GM19239 (cell line): Measurements from ENCODE around the gene CLSTN2.

Experiments used
- DNase-seq: peaks from one replicate; pipeline ENCODE4 v3.0.0; 2011; ENCODE audit warnings: low spot score; ENCODE audit not compliant: insufficient read length
- FAIRE-seq: peaks from 2 replicates; lab custom pipeline; 2011; peaks lifted over from hg19 to GRCh38; lab: Jason Lieb, UNC

Gene CLSTN2

GRCh38 chr3:140206196-140207040 lies 271.4 kb downstream of the CLSTN2 start:
- DNase-seq (no peak), FAIRE-seq (no peak)

- no peak for DNase-seq
- FAIRE-seq = no peak
Measured at GRCh38 chr3:140207541-140207940, 272.6 kb downstream of the CLSTN2 start.

- FAIRE-seq (peak; percentile 74), DNase-seq (peak; percentile 23)
Measured at GRCh38 chr3:140216249-140216648, 281.3 kb downstream of the CLSTN2 start.

GRCh38 chr3:140219291-140219690 lies 284.3 kb downstream of the CLSTN2 start:
- DNase-seq = no peak
- FAIRE-seq = no peak

GRCh38 chr3:140219923-140220452 lies 285.0 kb downstream of the CLSTN2 start:
- no peak for DNase-seq
- FAIRE-seq = no peak

DNA sequence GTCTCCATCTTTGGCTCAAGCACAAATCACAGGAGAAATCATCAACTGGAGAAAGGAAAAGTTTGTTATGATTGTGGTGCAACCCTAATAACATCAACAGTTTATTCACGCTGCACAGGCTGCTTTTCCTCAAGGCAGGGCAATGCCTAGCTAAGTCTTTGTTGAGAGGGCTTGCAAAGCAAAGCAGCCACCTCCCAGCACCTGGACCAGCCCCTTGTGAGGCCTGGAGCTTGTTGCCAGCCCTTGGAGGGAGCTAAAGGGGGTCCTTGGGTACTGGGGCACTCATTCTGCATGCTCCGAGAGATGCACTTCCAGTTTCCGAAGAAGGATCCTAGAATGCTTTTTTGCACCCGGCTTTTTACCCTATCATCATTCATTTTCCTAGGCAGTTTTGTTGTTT lies 288.2 kb downstream of the CLSTN2 start:
- FAIRE-seq = no peak
- DNase-seq = no peak

DNA sequence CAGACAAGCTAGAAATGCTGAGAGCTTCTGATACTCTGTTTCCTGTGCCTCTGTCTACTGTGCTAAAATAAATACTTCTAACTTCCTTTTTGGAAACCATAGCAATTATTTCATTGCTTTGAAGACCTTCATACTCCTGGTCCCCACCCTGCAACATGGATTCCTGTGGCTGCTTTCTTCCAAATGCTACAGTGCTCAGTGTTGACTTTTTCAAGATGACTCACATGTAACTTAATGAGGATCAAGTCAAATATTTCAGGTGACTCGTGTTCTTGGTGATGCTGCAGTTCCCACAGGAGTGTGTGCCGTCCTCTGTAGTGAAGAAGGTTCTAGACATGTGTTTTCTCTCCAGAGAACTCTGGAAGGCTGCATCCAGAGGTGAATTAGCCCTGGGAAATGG lies 288.6 kb downstream of the CLSTN2 start:
- FAIRE-seq (no peak), DNase-seq (no peak)

GRCh38 chr3:140224307-140224706 lies 289.3 kb downstream of the CLSTN2 start:
- FAIRE-seq (no peak), DNase-seq (no peak)

DNA sequence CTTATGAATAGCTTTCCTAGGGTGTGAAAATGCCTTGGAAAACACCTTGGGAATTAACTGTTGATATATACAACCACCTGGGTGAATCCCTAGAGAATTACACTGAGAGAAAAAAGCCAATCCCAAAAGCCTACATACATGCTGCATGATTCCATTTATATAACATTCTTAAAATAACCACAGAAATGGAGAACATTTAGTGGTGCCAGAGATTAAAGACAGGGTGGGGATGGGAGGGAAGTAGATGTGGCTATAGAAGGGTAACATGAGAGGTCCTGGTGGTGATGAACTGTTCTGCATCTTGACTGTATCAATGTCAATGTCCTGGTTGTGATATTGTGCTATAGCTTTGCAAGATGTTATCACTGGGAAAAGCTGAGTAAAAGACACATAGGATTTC lies 291.0 kb downstream of the CLSTN2 start:
- FAIRE-seq = no peak
- DNase-seq = no peak

DNA sequence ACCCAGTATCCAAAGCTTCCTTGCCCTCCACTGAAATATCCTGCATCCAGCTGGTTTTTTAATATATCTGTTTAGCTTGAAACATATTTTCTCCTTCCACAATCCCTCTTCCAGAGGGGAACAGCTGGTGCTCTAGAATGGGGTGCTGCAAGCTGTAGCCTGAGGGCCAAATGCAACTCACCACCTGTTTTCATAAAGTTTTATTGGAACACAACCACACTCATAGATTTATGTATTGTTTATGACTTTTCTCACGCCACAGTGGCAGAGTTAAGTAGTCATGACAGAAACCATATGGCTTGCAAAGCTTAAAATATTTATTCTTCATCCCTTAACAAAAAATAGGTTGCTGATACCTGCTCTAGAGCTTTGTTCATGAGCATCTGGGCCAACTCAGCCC lies 298.7 kb downstream of the CLSTN2 start:
- FAIRE-seq = no peak
- no peak for DNase-seq

- no peak for FAIRE-seq
Measured at GRCh38 chr3:140234256-140234655, 299.3 kb downstream of the CLSTN2 start.

GRCh38 chr3:140236836-140237501 lies 302.0 kb downstream of the CLSTN2 start:
- no peak for DNase-seq

More at GRCh38 chr3:140234256-140234655, 299.3 kb downstream of the CLSTN2 start:
- no peak for DNase-seq

DNA sequence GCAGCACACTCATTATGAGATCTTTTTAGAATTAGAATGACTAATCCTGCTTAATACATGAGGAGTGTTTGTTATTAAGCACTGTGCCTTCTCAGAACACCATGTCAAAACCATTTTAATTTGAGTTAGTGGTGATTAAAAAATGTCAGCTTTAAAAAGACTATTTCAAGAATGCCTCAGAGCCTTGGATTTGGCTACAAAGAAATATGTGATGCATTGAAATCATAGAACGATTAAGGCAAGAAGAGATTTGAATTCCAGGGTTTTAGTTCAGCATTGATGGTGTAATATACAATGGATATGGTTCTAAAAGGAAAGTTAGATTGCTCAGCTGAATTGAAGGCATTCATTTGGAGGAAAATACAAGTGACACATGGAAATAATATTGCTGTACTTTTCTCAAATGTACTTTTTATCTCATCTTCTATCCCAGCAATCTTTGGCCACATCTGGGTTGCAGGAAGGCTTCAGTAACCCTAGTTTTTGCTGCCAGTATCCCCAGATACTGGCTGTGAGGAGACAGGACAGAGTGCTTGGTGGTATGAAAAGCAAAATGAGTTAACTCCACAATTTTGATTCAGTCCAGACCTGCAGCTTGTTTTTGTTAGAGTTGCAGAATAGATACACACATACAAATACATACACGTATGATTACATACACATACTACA lies 303.8 kb downstream of the CLSTN2 start:
- FAIRE-seq = no peak
- no peak for DNase-seq

More at GRCh38 chr3:140236836-140237501, 302.0 kb downstream of the CLSTN2 start:
- FAIRE-seq = no peak

GRCh38 chr3:140242818-140243276 lies 307.9 kb downstream of the CLSTN2 start:
- DNase-seq = no peak
- FAIRE-seq = no peak

DNA sequence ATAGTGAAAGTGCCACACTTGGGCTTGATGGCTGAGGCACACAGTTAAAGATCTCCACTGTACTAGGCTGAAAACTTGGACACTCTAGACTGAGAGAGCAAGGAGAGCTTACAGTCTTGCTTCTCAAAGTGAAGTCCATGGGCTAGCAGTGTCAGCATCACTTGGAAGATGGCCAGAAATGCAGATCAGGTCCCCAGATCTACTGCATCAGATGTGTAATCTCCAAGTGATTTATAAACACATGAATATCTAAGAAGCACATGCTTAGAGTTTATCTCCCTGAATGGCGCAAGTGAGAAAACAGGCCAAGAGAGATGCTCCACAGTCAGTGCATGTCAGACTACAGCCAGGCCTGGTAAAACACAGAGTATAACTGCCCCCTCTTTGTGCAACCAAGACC lies 308.6 kb downstream of the CLSTN2 start:
- no peak for FAIRE-seq
- no peak for DNase-seq

DNA sequence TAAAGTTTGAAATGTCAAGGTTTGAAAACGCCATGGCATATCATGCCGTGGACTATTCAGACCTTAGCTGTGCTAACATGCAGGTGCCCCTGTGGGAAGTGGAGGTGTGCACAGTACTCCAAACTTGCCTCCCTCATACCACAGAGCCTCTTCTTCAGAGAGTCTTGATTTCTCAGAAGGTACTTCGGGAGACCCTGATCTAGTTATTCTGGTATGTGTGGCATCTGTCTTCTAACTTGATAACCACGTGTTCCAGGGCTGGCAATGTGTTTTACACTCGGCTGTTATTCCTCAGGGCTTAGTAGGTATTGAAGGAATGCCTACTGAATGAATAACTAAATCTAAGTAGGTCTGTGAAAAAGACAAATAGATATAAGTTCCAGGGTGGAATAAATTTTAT lies 309.9 kb downstream of the CLSTN2 start:
- no peak for FAIRE-seq
- no peak for DNase-seq

GRCh38 chr3:140246578-140246977 lies 311.6 kb downstream of the CLSTN2 start:
- DNase-seq = no peak
- FAIRE-seq = no peak

- DNase-seq (no peak), FAIRE-seq (no peak)
Measured at GRCh38 chr3:140247775-140248174, 312.8 kb downstream of the CLSTN2 start.

DNA sequence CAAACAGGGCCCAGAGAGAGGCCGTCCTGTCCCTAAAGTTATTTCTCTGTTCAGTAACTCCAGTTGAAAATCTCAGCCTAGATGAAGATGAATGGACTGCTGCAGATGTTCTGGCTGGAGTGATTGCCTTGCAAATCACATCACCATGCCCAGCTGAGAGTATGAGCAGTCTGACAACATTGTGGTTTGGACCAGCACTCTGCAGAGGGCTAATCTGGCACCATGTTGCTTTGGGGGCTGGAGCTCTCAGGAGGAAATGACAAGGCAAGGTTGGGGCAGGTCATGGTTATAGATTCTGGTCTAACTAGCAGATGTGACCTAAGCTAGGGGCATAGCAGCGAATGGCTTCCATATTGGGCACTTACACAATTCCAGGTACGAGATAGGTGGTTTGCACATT lies 314.2 kb downstream of the CLSTN2 start:
- DNase-seq = no peak
- FAIRE-seq = no peak

DNA sequence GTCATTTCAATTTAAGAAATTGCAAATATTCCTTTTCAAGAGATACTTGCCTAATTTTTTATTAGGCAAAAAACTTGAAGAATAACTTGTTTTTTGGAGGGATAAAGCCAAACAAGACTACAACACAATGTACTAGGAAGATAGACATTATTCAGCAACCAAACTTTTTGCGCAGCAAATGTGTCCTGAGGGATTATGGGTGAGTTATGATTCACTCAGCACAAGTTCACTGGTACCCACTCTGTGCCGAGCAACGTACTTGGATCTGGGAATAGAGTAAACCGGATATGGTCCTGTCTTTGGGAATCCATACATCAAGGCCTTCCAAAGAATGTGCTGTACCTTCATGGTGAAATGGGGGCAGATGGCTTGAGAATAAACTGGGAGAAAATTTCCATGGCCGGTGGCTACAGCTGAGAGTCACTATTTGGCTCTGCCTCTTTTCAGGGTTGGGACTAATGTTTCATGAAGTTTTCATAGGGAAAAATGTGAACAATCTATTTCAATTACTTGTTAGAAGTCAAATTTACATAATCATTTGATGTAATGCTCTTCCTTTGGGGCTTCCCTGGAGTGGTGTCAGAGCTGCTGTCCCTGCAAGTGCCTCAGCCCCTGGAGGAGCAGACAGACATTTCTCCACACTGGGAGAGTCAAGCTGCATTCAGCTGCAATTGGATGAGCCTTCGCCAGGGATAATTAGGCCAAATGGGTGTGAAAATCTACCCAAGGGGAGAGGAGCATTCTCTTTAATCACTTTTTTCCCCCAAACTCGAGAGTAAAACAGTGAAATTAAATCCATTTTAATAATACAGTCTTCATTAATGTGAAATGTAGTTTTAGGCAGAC lies 315.2 kb downstream of the CLSTN2 start:
- FAIRE-seq = no peak
- DNase-seq = no peak
